Fibroblast of skin of right biceps (primary cell): Measurements from ENCODE around the gene TMEM156.
"Not testable (repeated sequence)": the region's sequence is repeated elsewhere in the genome, so short reads cannot be mapped to it uniquely, and the experiment has no call there.

Source experiments
- DNase-seq: peaks from one replicate; pipeline ENCODE4 v3.0.0-alpha.2; 2013

The TMEM156 gene

GRCh38 chr4:39043058-39043860, 11.1 kb upstream of the TMEM156 start:
- peak; percentile 30 for DNase-seq

DNA sequence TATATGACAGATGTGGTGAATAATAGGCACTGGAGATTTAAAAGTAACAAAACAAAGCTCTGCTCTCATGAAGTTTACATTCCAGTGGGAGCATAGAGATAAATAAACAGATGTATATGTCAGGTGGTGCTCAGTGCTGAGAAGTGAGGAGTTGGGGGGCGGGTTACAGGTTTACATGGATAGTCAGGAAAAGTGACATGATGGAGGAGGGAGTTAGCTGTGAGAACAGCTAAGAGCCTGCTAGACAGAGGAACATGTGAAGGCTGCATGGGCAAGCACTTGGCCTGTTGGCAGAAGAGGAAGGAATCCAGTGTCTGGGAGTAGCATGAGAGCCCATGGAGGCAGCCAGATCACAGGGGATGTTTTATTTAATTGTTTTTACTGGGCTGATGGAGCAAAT, 10.2 kb upstream of the TMEM156 start:
- DNase-seq, result no peak

DNA sequence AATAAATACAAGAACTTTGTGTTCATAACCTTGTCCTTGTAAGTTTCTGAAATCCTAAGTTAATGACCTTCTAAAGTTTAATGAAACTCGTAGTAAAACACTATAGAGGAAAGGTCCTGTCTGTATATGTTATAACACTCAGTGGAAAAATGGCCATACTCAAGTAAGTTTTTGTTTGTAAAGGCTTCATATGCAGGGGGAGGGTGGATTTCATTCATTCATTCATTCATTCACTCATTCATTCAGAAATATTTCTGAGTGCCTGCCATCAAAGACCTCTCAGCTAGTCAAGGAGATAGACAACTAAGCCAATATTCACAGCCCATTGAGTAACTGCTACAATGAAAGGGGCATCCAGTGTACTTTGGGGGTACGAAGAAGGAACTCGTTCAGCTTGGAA, 6.9 kb upstream of the TMEM156 start:
- DNase-seq, result no peak

- DNase-seq, result no peak
Observed at GRCh38 chr4:39037941-39038340, 5.7 kb upstream of the TMEM156 start.

DNA sequence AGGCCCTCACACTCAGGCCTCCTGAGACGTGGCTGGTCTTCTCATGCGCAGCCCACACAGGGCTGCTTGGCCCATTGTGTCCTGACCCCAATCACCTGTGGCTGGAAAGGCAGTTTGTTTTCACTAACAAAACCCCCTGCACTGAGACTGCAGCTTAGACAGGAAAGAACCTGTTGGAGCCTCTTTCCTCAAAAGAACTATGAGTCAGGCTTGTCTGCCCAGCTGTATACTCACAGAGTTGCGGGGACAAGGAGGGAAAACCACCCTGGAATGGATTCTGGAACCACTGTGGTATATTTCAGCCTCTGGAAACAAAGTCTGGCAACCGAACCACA, 5.2 kb upstream of the TMEM156 start:
- peak; percentile 34 for DNase-seq

- DNase-seq, result peak; percentile 35
Observed at GRCh38 chr4:39036172-39036571, 4.0 kb upstream of the TMEM156 start.

GRCh38 chr4:39031590-39032020, 604 bp downstream of the TMEM156 start:
- not testable (repeated sequence) for DNase-seq

DNA sequence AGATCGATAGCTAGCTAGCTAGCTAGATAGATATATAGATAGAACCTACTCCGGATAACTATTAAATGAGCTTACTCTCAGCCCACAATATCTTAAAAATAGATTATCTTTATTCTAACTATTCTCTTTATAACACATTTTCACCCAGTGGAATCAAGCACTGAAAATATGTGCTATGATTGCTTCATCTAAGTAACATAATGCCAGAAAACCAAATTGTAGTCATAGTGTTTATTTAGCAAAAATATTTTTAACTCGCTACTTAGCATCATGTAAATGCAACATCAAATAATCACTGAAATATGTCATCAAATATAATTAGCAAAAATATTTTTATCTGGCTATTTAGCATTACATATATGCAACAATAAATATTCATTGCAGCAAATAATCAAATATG, 1.5 kb downstream of the TMEM156 start:
- peak; percentile 2 for DNase-seq

GRCh38 chr4:39029752-39030694, 2.2 kb downstream of the TMEM156 start:
- no peak for DNase-seq

GRCh38 chr4:39026096-39026495, 6.1 kb downstream of the TMEM156 start:
- DNase-seq, result no peak

DNA sequence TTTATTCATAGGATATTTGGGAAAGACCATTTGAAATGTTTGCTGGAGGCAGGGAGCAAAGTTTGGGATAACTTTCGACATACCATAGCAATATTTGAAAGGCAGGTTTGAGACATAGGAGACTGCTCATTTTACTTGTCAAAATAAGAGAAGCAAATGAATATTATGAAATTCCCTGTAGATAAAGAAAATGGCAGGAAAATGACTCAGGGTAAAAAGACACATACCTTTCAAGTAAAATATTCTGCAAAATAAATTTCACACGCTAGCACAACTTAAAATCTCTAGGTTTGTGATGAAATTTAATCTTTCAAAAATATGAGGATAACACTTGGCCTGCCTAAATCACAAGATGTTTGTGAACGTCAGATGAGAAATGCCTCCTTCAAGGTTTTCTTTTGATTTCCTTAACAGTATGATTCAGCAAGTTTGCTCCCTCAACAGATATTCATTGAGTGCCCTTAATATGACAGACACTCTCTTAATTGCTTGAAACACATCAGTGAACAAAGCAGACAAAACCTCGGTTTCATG, 6.6 kb downstream of the TMEM156 start:
- DNase-seq, result peak; percentile 9

- no peak for DNase-seq
Observed at GRCh38 chr4:39024311-39024865, 7.8 kb downstream of the TMEM156 start.

DNA sequence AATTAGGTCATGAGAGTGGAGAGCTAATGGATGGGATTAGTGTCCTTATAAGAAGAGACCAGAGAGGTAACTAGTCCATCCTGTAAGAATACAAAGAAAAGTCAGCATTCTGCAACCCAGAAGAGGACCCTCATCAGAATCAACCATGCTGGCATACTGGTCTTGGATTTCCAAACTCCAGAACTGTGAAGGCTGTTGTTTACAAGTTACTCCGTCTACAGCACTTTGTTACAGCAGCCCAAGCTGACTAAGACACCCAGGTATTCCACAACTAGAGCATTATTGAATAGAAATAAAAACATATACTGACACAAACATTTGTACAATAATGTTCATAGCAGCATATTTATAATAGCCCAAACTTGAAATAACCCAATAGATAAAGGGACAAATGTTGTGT, 9.2 kb downstream of the TMEM156 start:
- DNase-seq, result no peak

- DNase-seq, result no peak
Observed at GRCh38 chr4:39022241-39022640, 10.0 kb downstream of the TMEM156 start.

GRCh38 chr4:39021631-39022030, 10.6 kb downstream of the TMEM156 start:
- no peak for DNase-seq

DNA sequence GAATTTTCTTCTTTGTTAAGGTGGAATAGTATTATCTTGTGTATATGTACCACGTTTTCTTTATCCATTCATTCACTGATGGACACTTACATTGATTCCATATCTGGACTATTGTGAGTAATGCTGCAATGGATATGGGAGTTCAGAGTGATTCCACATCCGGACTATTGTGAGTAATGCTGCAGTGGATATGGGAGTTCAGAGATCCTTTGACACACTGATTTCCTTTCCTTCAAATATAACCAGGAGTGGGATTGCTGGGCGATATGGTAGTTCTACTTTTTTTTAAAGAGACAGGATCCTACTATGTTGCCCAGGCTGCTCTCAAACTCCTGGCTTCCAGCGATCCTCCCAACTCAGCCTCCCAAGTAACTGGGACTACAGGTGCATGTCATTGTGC, 12.1 kb downstream of the TMEM156 start:
- no peak for DNase-seq

DNA sequence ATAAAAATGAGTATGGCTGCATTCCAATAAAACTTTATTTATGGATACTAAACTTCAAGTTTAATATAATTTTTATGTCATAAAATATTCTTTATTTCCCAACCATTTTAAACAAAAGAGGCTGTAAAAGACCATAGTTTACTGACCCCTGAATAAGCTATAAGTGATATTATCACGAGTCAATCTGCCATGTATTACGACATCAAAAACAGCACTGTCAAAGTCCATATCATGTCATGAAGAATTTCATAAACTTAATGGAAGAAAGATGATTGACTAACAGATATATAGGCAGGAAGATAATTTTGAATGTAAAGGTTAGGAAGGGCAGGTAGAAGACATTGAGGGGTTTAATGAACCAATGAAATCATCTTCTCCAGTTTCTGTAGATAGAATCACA, 18.2 kb downstream of the TMEM156 start:
- DNase-seq, result no peak

DNA sequence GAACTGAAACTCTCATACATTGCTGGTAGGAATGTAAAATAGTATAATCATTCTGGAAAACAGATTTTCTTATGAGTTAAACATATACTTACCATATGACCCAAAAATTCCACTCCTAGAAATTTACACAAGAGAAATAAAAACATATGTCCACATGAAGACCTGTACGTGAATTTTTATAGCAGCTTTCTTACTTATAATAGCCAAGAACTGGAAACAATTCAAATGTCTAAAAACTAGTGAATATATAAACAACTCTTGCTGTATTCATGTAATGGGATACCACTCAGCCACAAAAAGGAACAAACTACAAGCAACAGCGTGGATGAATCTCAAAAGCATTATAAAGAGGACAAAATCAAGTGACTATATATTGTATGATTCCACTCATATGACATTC, 27.5 kb downstream of the TMEM156 start:
- DNase-seq, result no peak

DNA sequence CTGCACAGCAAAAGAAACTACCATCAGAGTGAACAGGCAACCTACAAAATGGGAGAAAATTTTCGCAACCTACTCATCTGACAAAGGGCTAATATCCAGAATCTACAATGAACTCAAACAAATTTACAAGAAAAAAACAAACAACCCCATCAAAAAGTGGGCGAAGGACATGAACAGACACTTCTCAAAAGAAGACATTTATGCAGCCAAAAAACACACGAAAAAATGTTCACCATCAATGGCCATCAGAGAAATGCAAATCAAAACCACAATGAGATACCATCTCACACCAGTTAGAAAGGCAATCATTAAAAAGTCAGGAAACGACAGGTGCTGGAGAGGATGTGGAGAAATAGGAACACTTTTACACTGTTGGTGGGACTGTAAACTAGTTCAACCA, 30.2 kb downstream of the TMEM156 start:
- DNase-seq, result not testable (repeated sequence)

DNA sequence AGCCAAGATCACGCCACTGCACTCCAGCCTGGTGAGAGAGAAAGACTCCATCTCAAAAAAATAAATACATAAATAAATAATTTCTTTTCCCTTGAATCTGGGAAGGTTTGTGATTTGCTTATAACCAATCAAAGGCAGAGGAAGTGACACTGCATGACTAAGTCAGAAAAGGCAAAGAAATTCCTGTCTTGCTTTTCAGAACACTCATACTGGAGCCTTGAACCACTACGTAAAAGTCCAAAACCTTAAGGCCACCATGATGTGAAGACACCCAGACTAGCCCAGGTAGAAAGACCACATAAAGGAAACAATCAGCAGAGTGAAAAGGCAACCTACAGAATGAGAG, 36.6 kb downstream of the TMEM156 start:
- no peak for DNase-seq

GRCh38 chr4:38994135-38994534, 38.1 kb downstream of the TMEM156 start:
- no peak for DNase-seq

DNA sequence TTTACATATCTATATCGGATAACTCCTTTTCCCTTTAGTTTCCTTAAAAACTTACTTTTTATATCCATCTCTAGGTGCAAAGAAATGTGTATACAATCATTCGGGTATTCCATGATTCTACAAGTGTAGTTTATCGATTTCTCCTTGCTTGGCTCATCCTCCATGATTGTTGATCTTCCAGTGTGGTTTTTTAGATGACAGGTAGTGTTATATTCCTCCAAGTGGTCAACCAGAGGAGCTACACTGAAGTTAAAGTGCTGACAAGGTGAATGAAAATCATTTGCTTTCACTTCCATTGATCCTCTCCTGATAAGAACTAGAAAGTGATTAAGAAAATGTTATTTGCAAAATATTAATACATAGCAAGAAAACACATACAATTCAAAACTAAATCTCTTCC, 38.5 kb downstream of the TMEM156 start:
- DNase-seq, result no peak

GRCh38 chr4:38990241-38990640, 42.0 kb downstream of the TMEM156 start:
- DNase-seq, result no peak

- DNase-seq, result peak; percentile 46
Observed at GRCh38 chr4:38989487-38989886, 42.7 kb downstream of the TMEM156 start.
